IMR-90 (cell line): Measurements from ENCODE around the gene ST7. TPM values are rescaled to one million over a fixed set of nuclear protein-coding genes. Genes with fewer than 3 reads are reported as not detected.

Experiments
- ATAC-seq: fragments of 200-7000 bp; cut with Tn5 transposase; 2 replicates; pipeline ENCODE4 v1.9.1; 2020; ENCODE audit warnings: low read depth, mild to moderate bottlenecking, moderate library complexity
- BruUV-seq: library from RNA; stranded (reverse); fragments of 400-500 nt; replicated peaks from 2 replicates; lab custom pipeline; 2021; lab: Mats Ljungman, UMichigan
- CTCF ChIA-PET: fragments of 300-600 bp; formaldehyde crosslinking; extraction: SDS; loops from one replicate; lab custom pipeline; 2021; ENCODE audit warnings: antibody characterized with exemption; lab: Yijun Ruan, JAX
- POLR2A ChIA-PET: fragments of 300-600 bp; sonication (Branson Sonifier 250); formaldehyde crosslinking; loops from one replicate; lab custom pipeline; 2022; ENCODE audit warnings: antibody characterized with exemption; ENCODE audit not compliant: unreplicated experiment; lab: Charles Lee
- DNase-seq: peaks from one replicate; pipeline ENCODE4 v3.0.0; 2013
- H2AFZ ChIP-seq: replicated peaks from 2 replicates; pipeline ENCODE3; 2013; ENCODE audit warnings: low read length, mild to moderate bottlenecking; ENCODE audit not compliant: poor library complexity
- H2AK5ac ChIP-seq: 2 replicates; pipeline ENCODE4 v1.6.1; 2013; ENCODE audit warnings: low read depth, low read length, inconsistent platforms
- H2AK9ac ChIP-seq: replicated peaks from 2 replicates; pipeline ENCODE3; 2013; ENCODE audit warnings: mild to moderate bottlenecking, low read depth, low read length, moderate library complexity; ENCODE audit not compliant: poor library complexity
- H2BK120ac ChIP-seq: 2 replicates; pipeline ENCODE4 v1.6.1; 2013; ENCODE audit warnings: low read depth, low read length, inconsistent platforms
- H2BK15ac ChIP-seq: 3 replicates; pipeline ENCODE4 v1.6.1; 2013; ENCODE audit warnings: low read depth, low read length, inconsistent platforms
- H2BK20ac ChIP-seq: 2 replicates; pipeline ENCODE4 v1.6.1; 2013; ENCODE audit warnings: low read depth, mild to moderate bottlenecking, inconsistent platforms, low read length, moderate library complexity
- H2BK5ac ChIP-seq: 2 replicates; pipeline ENCODE4 v1.6.1; 2013; ENCODE audit warnings: mild to moderate bottlenecking, low read depth, low read length, inconsistent platforms; ENCODE audit not compliant: poor library complexity, severe bottlenecking
- H3K14ac ChIP-seq: replicated peaks from 2 replicates; pipeline ENCODE4 v1.6.1; 2013; ENCODE audit warnings: low read depth, low read length, inconsistent platforms
- H3K18ac ChIP-seq: 2 replicates; pipeline ENCODE4 v1.6.1; 2013; ENCODE audit warnings: low read depth, low read length, control low read depth
- H3K23ac ChIP-seq: 2 replicates; pipeline ENCODE4 v1.6.1; 2013; ENCODE audit warnings: low read depth, low read length, inconsistent platforms
- H3K27ac ChIP-seq: 2 replicates; pipeline ENCODE4 v1.5.1; 2013; ENCODE audit warnings: mild to moderate bottlenecking, control low read depth, low read length; ENCODE audit not compliant: insufficient read depth
- H3K27me3 ChIP-seq: 2 replicates; pipeline ENCODE4 v1.6.1; 2013; ENCODE audit warnings: low read length; ENCODE audit not compliant: control insufficient read depth, insufficient read depth
- H3K36me3 ChIP-seq: 2 replicates; pipeline ENCODE4 v1.6.1; 2013; ENCODE audit warnings: low read length, mixed read lengths; ENCODE audit not compliant: control insufficient read depth, insufficient read depth
- H3K4ac ChIP-seq: 2 replicates; pipeline ENCODE4 v1.6.1; 2013; ENCODE audit warnings: low read depth, low read length, inconsistent platforms
- H3K4me1 ChIP-seq: 2 replicates; pipeline ENCODE4 v1.6.1; 2013; ENCODE audit warnings: low read length, mixed read lengths; ENCODE audit not compliant: control insufficient read depth, insufficient read depth
- H3K4me2 ChIP-seq: 2 replicates; pipeline ENCODE4 v1.6.1; 2013; ENCODE audit warnings: low read depth, mild to moderate bottlenecking, control low read depth, low read length, moderate library complexity
- H3K4me3 ChIP-seq: 2 replicates; pipeline ENCODE4 v1.5.1; 2013; ENCODE audit warnings: low read depth, mild to moderate bottlenecking, control low read depth, low read length, moderate library complexity; ENCODE audit not compliant: insufficient read depth
- H3K56ac ChIP-seq: 2 replicates; pipeline ENCODE4 v1.6.1; 2013; ENCODE audit warnings: low read length, inconsistent platforms; ENCODE audit not compliant: insufficient read depth; ENCODE audit errors: extremely low read depth
- H3K79me1 ChIP-seq, 2 experiments: 2 replicates each; pipeline ENCODE4 v1.6.1; 2013; ENCODE audit warnings: low read length in 2 of 2, inconsistent platforms in 1 of 2, low read depth in 1 of 2
- H3K9ac ChIP-seq: 2 replicates; pipeline ENCODE4 v1.6.1; 2013; ENCODE audit warnings: low read depth, low read length, control low read depth
- H3K9me1 ChIP-seq: 2 replicates; pipeline ENCODE4 v1.6.1; 2013; ENCODE audit warnings: low read length, inconsistent platforms; ENCODE audit not compliant: insufficient read depth
- H3K9me3 ChIP-seq: 2 replicates; pipeline ENCODE4 v1.6.1; 2013; ENCODE audit warnings: low read length; ENCODE audit not compliant: control insufficient read depth, insufficient read depth
- H4K20me1 ChIP-seq: 2 replicates; pipeline ENCODE4 v1.6.1; 2013; ENCODE audit warnings: low read length, inconsistent platforms; ENCODE audit not compliant: insufficient read depth
- H4K5ac ChIP-seq: 2 replicates; pipeline ENCODE4 v1.6.1; 2013; ENCODE audit warnings: mild to moderate bottlenecking, low read depth, low read length, control low read depth
- H4K8ac ChIP-seq, 2 experiments: 2 replicates each; pipeline ENCODE4 v1.6.1; 2013; ENCODE audit warnings: low read depth in 2 of 2, low read length in 2 of 2, control low read depth in 1 of 2, inconsistent platforms in 1 of 2
- H4K91ac ChIP-seq: 2 replicates; pipeline ENCODE4 v1.6.1; 2013; ENCODE audit warnings: low read depth, low read length, inconsistent platforms; ENCODE audit not compliant: insufficient read depth
- CTCF ChIP-seq: conservative IDR thresholded peaks from 2 replicates; pipeline ENCODE4 v1.5.1; 2012; ENCODE audit warnings: mild to moderate bottlenecking, low read depth, low read length, improper control_type of control experiment
- FOS ChIP-seq: fragments of 150-350 bp; IDR thresholded peaks from 2 replicates; pipeline ENCODE4 v1.6.1; 2016; ENCODE audit warnings: low read depth, low read length
- RAD21 ChIP-seq: IDR thresholded peaks from 2 replicates; pipeline ENCODE4 v1.6.1; 2012; ENCODE audit warnings: low read length, improper control_type of control experiment
- RFX5 ChIP-seq: IDR thresholded peaks from 2 replicates; pipeline ENCODE4 v1.8.0; 2012; ENCODE audit warnings: low read depth, mild to moderate bottlenecking, low read length, moderate library complexity
- SMC3 ChIP-seq: fragments of 150-350 bp; IDR thresholded peaks from 2 replicates; pipeline ENCODE4 v1.6.1; 2016; ENCODE audit warnings: low read depth, mild to moderate bottlenecking, antibody characterized with exemption, low read length, moderate library complexity
- WGBS, 2 experiments: methylation state at CpG; one replicate each; pipeline versions ENCODE4 v1.1.5 to v1.1.7; 2013; ENCODE audit warnings: missing lambda C conversion rate in 2 of 2; ENCODE audit not compliant: insufficient read length in 1 of 2; ENCODE audit errors: extremely low coverage in 2 of 2; 5-methylcytosine and 5-hydroxymethylcytosine counted together
- dilution Hi-C: fragments of 300-500 bp; cut with HindIII; formaldehyde crosslinking; loops from one replicate; pipeline ENCODE4 v1.14.3; 2018; ENCODE audit warnings: low sequenced_read_pairs; ENCODE audit not compliant: unreplicated experiment
- in situ Hi-C: fragments of 300-500 bp; cut with MboI; formaldehyde crosslinking; loops from 3 replicates; pipeline ENCODE4 v1.14.3; 2019; ENCODE audit warnings: low sequenced_read_pairs, inconsistent platforms, mixed read lengths
- intact Hi-C: fragments of 100-400 bp; cut with micrococcal nuclease; formaldehyde crosslinking; loops from 2 replicates; pipeline ENCODE4 v1.10.0; 2022
- polyA plus RNA-seq, 3 experiments: library from polyadenylated mRNA; depleted of rRNA; stranded (reverse); fragments of >200 nt; gene quantifications; 2 replicates each; pipeline ENCODE4 v1.2.3, GENCODE V29; 2012; ENCODE audit warnings: low replicate concordance in 1 of 3
- total RNA-seq: library from RNA; depleted of rRNA; stranded (reverse); fragments of >200 nt; gene quantifications from 2 replicates; pipeline ENCODE4 v1.2.3, GENCODE V29; 2012

The ST7 gene
- total and polyA plus RNA-seq, 2 of the 4 experiments (the other 2 are of a cell fraction): 18.6 to 26.0 TPM

- no peak overlapping the region for H3K23ac ChIP-seq
- no peak overlapping the region for H2AK5ac ChIP-seq
- no peak overlapping the region for H2AFZ ChIP-seq
- H3K36me3 ChIP-seq: no peaks in the 10 kb centered on the region
- ChIA-PET CTCF (interaction anchor here (0.6 to 1.9 kb wide), 7 partner anchors 21 to 228 kb away, joined by 3 to 11 read pairs (median 4); no protein-coding TSS in a partner anchor), POLR2A (no interaction called here)
- DNase-seq (peak; percentile 28), ATAC-seq (peak; percentile 52)
- intact Hi-C loops: loop anchor here (2.0 to 5.0 kb wide), 2 partner anchors 54 to 402 kb away; no protein-coding TSS in a partner anchor
- no peak overlapping the region for H2BK15ac ChIP-seq
- H3K4ac ChIP-seq: no peak overlapping the region
- no peaks in the 10 kb centered on the region for H3K27me3 ChIP-seq
- no TSS peak for BruUV-seq
- in situ Hi-C loops: loop anchor here (5.0 kb wide), 1 partner anchor 132 kb away; no protein-coding TSS in a partner anchor
- H4K5ac ChIP-seq: no peak overlapping the region
- no peak overlapping the region for H4K8ac ChIP-seq
- no peak overlapping the region for H2BK5ac ChIP-seq
- no peak overlapping the region for H2BK20ac ChIP-seq
- no peak overlapping the region for H3K18ac ChIP-seq
- H3K4me2 ChIP-seq: no peak overlapping the region
- TF ChIP-seq SMC3 (peak; percentile 59), RFX5 (0 out of 2 replicates have a peak, but pooled peaks have one; percentile 6), CTCF (peak; percentile 66), FOS (no peak), RAD21 (peak; percentile 59)
- dilution Hi-C loops: no loop called here
- no peak overlapping the region for H3K14ac ChIP-seq
- 0 out of 2 replicates have a peak, but pooled peaks cover 5% of the 10 kb centered on the region for H3K9me1 ChIP-seq
- 0 out of 2 replicates have a peak, but pooled peaks cover 3% of the 10 kb centered on the region for H4K20me1 ChIP-seq
- no peak overlapping the region for H2BK120ac ChIP-seq
- H2AK9ac ChIP-seq: no peak overlapping the region
- H3K27ac ChIP-seq: no peak overlapping the region
- H3K4me3 ChIP-seq: no peak overlapping the region
- 100% methylated on average over 2 of the region's 2 CpGs; no CpG with 5 or more reads in 1 of the 2 experiments for WGBS, 2 experiments
- peaks cover 2% of the 10 kb centered on the region for H3K4me1 ChIP-seq
- no peaks in the 10 kb centered on the region for H3K9me3 ChIP-seq
- H3K9ac ChIP-seq: no peak overlapping the region
- H3K56ac ChIP-seq: no peak overlapping the region
- H3K79me1 ChIP-seq: peaks cover 7 to 30% of the 10 kb centered on the region in 2 experiments
- no peak overlapping the region for H4K91ac ChIP-seq
Observed at GRCh38 chr7:116984917-116985316, 31.6 kb downstream of the ST7 start.
